OCI-LY3 (cell line): ENCODE data around the gene TPM1.

ENCODE experiments used
- H2AFZ ChIP-seq: fragments of 200-600, 300-600 bp; shearing (Covaris generic); 2 replicates; pipeline ENCODE4 v1.6.0; 2014; ENCODE audit warnings: antibody characterized with exemption, low read depth, low read length
- H3K27ac ChIP-seq: fragments of 200-600, 300-600 bp; sonication (generic); 2 replicates; pipeline ENCODE4 v1.5.1; 2014; ENCODE audit warnings: mild to moderate bottlenecking, low read length, moderate library complexity, mixed read lengths
- H3K27me3 ChIP-seq: fragments of 200-600, 300-600 bp; sonication (generic); 2 replicates; pipeline ENCODE4 v1.6.1; 2014; ENCODE audit warnings: low read depth, low read length, mixed read lengths
- H3K36me3 ChIP-seq: fragments of 200-600, 300-600 bp; sonication (generic); replicated peaks from 2 replicates; pipeline ENCODE3; 2014; ENCODE audit warnings: low read depth, low read length, mixed read lengths
- H3K4me1 ChIP-seq: fragments of 300-600, 200-600 bp; sonication (generic); 2 replicates; pipeline ENCODE4 v1.6.1; 2014; ENCODE audit warnings: low read length, mixed read lengths
- H3K4me2 ChIP-seq: fragments of 200-600, 300-600 bp; sonication (generic); 2 replicates; pipeline ENCODE4 v1.6.1; 2014; ENCODE audit warnings: low read length, mixed read lengths
- H3K4me3 ChIP-seq: fragments of 300-600, 200-600 bp; sonication (generic); 2 replicates; pipeline ENCODE4 v1.5.1; 2014; ENCODE audit warnings: antibody characterized with exemption, mild to moderate bottlenecking, low read length, moderate library complexity
- H3K79me2 ChIP-seq: fragments of 300-600, 200-600 bp; shearing (Covaris generic); 2 replicates; pipeline ENCODE4 v1.6.1; 2014; ENCODE audit warnings: mild to moderate bottlenecking, low read length, mixed read lengths
- H3K9ac ChIP-seq: fragments of 300-600, 200-600 bp; shearing (Covaris generic); 2 replicates; pipeline ENCODE4 v1.6.0; 2014; ENCODE audit warnings: mild to moderate bottlenecking, low read length, moderate library complexity
- H3K9me3 ChIP-seq: fragments of 200-600, 300-600 bp; shearing (Covaris generic); 2 replicates; pipeline ENCODE4 v1.6.1; 2014; ENCODE audit warnings: low read length, mixed read lengths; ENCODE audit not compliant: insufficient read depth
- H4K20me1 ChIP-seq: fragments of 200-600, 300-600 bp; sonication (generic); 2 replicates; pipeline ENCODE4 v1.6.1; 2016; ENCODE audit warnings: low read length, mixed read lengths; ENCODE audit not compliant: insufficient read depth
- CTCF ChIP-seq: fragments of 200-600, 300-600 bp; sonication (generic); IDR thresholded peaks from 2 replicates; pipeline ENCODE4 v1.5.1; 2014; ENCODE audit warnings: antibody characterized with exemption, low read length, low read depth
- EZH2phosphoT487 ChIP-seq: fragments of 200-600 bp; shearing (Covaris generic); IDR thresholded peaks from 2 replicates; pipeline ENCODE4 v1.6.1; 2018; ENCODE audit warnings: antibody characterized with exemption, mixed run types, low read depth

Gene TPM1

GRCh38 chr15:63025460-63025859 is 17.1 kb upstream of the TPM1 start:
- no peak for TF ChIP-seq CTCF
- TF ChIP-seq EZH2phosphoT487, result no peak
- H3K4me1 ChIP-seq, result peaks cover 12% of the 10 kb centered on the region
- no peak overlapping the region for H3K9ac ChIP-seq
- H4K20me1 ChIP-seq, result no peaks in the 10 kb centered on the region
- no peaks in the 10 kb centered on the region for H3K9me3 ChIP-seq
- H3K36me3 ChIP-seq, result no peaks in the 10 kb centered on the region
- no peaks in the 10 kb centered on the region; the same call in 1 of the 2 replicates for H3K27me3 ChIP-seq
- H3K79me2 ChIP-seq, result no peaks in the 10 kb centered on the region
- H3K27ac ChIP-seq, result no peak overlapping the region
- no peak overlapping the region for H3K4me3 ChIP-seq
- H3K4me2 ChIP-seq, result no peak overlapping the region
- H2AFZ ChIP-seq, result no peak overlapping the region

GRCh38 chr15:63027646-63028045 is 14.9 kb upstream of the TPM1 start:
- H4K20me1 ChIP-seq, result no peaks in the 10 kb centered on the region
- no peaks in the 10 kb centered on the region for H3K79me2 ChIP-seq
- no peaks in the 10 kb centered on the region; the same call in 1 of the 2 replicates for H3K27me3 ChIP-seq
- no peak overlapping the region for H3K27ac ChIP-seq
- no peak overlapping the region for H3K4me3 ChIP-seq
- H3K4me2 ChIP-seq, result no peak overlapping the region
- no peak overlapping the region for H3K9ac ChIP-seq
- H3K36me3 ChIP-seq, result no peaks in the 10 kb centered on the region
- TF ChIP-seq EZH2phosphoT487, result no peak
- TF ChIP-seq CTCF, result no peak
- H3K9me3 ChIP-seq, result no peaks in the 10 kb centered on the region
- H2AFZ ChIP-seq, result no peak overlapping the region
- peaks cover 12% of the 10 kb centered on the region for H3K4me1 ChIP-seq

- Histone ChIP-seq H3K79me2 (no peaks in the 10 kb centered on the region), H2AFZ (no peak overlapping the region), H4K20me1 (no peaks in the 10 kb centered on the region), H3K4me3 (no peak overlapping the region), H3K9me3 (no peaks in the 10 kb centered on the region), H3K27ac (no peak overlapping the region), H3K9ac (no peak overlapping the region), H3K36me3 (no peaks in the 10 kb centered on the region), H3K4me2 (no peak overlapping the region), H3K27me3 (no peaks in the 10 kb centered on the region; the same call in 1 of the 2 replicates), H3K4me1 (peaks cover 12% of the 10 kb centered on the region)
- no peak for TF ChIP-seq CTCF
Measured at GRCh38 chr15:63028442-63029110, 14.0 kb upstream of the TPM1 start.

- Histone ChIP-seq H3K36me3 (no peaks in the 10 kb centered on the region), H3K4me2 (no peak overlapping the region), H3K27me3 (no peaks in the 10 kb centered on the region; the same call in 1 of the 2 replicates), H3K9me3 (no peaks in the 10 kb centered on the region), H3K4me1 (peaks cover 12% of the 10 kb centered on the region), H3K79me2 (no peaks in the 10 kb centered on the region), H3K4me3 (no peak overlapping the region), H3K27ac (no peak overlapping the region), H4K20me1 (no peaks in the 10 kb centered on the region), H3K9ac (no peak overlapping the region), H2AFZ (no peak overlapping the region)
- TF ChIP-seq EZH2phosphoT487, result no peak
- TF ChIP-seq CTCF, result no peak
Measured at GRCh38 chr15:63029676-63030075, 12.9 kb upstream of the TPM1 start.
